DMS153 treated with DMSO at 0.1 percent for 48 hours (cell line): ENCODE results near the gene HSPA12B.

ENCODE experiments used
- DNase-seq: peaks from one replicate; lab custom pipeline; 2025; ENCODE audit not compliant: unreplicated experiment; lab: John Stamatoyannopoulos, UW

The HSPA12B gene

DNA sequence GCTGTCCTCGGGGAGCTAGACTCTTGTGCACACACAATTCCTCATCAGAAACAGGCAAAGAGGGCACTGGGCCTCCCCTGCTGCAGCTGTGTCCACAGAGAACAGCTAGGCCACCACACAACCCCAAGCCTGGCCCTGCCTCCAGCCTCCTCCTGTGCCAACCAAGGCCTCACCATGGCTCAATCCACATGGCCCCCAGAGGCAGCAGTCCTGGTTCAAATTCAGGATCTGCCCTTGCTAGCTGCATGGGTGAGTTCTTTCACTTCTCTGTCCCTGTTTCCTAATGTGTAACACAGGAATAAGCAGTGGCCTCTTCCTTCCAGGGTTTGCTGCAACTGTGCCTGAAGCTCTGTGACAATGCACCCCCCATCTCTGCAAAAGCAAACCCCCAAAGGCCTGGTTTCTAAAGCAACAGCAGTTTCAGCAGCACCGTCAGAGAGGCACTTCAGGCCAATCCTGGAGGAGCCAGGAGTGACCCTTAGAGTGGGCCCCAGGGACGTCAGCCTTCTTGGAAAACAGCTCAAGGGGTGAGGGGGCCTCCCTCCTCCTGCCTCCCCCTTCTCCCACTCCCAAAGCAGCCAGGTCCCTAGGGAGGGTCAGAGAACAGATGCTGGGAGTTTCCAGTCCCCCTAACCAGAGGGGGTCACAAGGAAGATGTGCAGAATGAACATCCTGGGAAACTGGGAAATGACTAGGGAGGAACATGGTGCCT lies 32.8 kb downstream of the HSPA12B start:
- DNase-seq, result no peak

DNA sequence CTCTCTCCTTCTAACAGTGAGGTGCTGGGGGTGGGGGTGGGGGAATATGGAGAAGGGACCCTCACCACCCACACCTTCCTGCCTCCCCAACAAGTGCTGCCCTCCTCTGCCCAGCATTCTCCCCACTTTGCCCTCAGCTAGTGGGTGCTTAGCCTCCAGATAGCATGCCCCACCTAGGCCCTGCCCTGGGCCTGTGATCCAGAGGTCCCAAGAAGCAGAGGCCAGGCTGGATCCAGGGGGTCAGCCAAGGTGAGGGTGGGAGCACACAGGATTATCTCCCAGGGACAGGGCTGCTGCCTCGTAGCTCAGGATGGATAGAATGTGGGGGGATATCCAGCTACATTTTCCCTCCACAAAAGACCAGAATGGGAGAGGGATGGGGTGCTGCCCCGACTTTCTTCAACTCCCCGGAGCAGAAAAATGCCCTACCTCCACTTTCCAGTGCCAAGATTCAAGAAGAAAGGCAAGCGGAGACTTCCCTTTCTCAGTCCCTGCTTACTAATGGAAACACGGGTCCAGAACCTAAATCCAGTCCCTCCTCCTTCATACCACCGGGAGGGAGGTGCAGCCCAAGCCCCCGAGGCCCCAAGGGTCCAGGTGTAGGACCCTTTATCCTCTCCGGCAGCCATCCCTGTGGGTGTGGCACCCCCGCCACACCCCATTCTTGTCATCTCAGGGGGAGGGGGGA lies 34.1 kb downstream of the HSPA12B start:
- DNase-seq, result no peak

DNA sequence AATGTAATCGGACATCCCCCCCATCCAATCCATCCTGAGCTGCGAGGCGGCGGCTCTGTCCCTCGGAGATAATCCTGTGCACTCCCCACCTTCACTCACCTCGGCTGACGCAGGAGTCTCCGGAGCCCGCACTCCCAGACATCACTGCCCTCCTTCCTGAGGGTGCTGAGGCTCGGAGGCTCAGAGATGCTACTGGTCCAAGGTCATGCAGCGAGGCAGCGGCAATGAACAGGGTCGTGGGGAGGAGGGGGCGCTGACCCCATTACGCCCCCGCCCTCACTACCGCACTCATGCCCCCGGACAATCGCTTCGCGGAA lies 34.6 kb downstream of the HSPA12B start:
- no peak for DNase-seq

DNA sequence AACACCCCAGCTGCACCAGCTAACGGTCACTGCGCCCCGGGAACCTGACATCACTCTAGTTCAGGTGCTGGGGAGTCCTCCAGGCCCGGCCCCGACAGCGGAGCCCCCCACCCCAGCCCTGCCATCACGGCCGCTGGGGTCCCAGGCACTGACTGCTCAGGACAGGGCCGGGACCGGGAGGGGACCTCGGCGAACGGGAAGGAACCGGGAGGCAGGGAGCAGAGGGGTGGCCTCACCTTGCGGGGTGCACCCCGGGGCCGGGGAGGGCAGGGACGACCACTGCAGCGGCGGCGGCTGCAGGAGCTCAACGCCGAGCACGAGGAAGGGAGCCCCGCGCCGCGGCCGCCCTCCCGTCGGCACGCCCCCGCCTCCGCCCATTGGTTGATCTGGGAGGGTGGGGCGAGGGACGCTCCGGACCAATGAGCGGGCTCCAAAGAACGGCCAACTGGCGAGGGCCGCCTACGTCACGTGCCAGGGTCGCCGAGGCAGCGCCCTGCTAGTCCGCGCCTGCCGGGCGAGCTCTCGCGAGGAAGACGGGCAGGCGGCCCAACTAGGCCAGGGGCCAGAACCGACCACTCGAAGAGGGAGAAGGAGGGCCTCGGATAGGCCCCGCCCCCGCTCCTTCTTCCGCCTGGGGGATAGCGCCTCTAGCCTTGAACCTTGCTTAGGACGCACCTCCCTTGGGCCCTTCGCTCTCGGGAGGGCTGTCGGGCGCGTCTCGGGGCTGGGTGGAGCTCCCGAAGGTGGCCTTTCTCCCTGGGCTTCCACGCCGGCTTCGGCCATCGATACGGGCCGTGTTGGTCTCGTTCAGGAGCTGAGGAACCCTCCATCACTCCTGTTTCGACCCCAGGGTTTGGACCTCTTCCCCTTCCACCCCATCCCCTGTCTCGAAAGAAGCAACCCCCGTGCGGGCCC lies 35.2 kb downstream of the HSPA12B start, which contains the start of gene ADISSP:
ADISSP (minus strand) TSS at position 327 of the 915 bp plus-strand sequence. CDS start 7,653 bp downstream, outside the sequence.
- DNase-seq, result peak; percentile 96

DNA sequence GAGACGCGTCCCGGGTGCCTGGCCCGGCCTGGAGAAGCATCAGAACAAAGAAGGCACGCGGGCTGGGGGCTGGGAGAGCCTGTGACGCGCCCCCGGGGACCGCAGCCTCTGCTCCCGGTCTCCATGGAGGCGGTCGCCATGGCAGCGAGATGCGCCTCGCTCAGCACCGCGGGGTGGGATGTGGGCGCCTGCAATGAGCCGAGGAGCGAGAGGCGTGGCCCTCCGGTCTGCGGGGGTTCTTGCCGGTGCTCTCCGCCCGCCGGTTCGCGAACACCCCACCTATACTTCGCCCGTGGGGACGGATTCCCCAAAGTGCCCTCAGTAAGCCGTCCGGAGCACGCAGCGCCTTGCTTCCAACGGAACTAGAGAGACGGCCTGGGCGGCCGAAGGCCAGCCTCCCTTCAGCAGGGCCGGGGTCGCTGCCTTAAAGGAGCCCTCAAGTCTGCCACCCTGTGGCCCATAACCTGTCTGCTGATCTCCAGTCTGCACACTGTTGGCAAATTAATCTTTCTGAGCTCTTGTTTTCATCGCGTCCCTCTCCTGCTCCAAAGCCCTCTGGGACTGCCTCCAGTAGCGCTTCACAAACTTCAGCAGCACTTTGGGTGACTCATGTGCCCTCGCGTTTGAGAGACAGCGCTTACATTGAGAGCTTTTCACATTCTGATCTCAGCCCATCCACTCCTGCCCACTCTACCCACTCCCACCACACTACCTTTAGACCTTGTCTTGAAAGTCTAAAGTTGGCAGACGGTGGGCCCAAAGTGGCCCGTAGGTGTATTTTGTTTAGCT lies 36.1 kb downstream of the HSPA12B start:
- peak; percentile 42 for DNase-seq

DNA sequence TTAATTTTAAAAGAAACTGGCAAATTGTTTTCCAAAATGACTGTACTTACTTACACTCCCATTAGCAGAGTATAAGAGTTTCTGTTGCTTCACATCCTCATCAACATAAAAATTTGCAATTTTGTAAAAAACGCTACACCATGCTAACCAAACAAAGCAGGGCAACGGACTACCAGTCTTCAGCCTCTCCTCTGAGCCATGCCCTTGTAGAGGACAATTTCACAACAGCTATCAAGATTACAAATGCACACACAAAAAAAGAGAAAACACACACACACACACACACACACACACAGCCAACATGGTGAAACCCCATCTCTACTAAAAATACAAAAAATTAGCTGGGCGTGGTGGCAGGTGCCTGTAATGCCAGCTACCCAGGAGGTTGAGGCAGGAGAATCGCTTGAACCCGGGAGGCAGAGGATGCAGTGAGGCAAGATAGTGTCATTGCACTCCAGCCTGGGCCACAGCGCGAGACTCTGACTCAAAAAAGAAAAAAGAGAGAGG lies 39.1 kb downstream of the HSPA12B start:
- no peak for DNase-seq

DNA sequence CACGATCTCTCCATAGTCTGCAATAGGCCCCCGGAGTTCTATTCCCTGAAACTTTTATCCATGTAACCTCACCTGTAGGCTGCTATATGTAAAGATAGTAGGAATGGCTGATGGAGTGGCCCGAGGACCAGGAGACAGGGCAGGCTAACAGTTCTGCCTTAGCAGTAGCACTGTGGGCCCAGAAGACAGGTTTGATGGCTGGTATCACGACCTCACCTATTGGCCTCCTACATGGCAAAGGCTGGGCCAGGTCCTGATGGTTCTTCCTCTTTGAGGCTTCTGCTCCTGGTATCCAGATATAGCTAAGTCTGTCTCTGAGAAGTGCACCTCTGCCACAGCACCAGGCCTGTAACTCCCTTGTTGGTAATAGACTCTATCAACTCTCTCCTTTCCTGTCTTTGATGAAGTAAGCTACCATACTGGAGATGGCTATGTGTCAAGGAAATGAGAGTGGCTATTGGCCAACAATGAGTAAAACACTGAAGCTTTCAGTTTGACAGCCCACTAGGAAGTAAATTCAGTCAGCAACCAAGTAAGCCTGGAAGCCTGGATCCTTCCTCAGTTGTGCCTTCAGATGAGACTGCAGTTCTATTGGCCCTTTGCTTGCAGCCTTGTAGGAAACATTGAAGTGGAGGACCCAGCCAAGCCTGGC lies 43.1 kb downstream of the HSPA12B start:
- DNase-seq, result no peak

DNA sequence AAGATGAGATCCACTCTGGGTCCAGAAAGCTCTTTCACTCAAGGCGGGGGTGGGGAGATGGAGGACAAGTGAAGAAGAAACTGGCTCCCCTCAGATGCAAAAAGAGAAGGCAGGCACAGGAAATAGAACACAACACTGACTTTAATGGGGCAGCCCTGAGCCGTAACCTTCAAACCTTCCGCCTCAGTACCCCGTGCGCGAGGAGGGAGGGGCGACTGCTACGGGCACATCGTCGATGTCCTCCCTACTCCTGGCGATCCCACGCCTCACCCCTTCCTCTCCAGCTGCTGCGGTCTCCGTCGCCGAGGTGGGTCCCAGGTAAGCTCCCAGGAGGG lies 44.9 kb downstream of the HSPA12B start:
- no peak for DNase-seq

DNA sequence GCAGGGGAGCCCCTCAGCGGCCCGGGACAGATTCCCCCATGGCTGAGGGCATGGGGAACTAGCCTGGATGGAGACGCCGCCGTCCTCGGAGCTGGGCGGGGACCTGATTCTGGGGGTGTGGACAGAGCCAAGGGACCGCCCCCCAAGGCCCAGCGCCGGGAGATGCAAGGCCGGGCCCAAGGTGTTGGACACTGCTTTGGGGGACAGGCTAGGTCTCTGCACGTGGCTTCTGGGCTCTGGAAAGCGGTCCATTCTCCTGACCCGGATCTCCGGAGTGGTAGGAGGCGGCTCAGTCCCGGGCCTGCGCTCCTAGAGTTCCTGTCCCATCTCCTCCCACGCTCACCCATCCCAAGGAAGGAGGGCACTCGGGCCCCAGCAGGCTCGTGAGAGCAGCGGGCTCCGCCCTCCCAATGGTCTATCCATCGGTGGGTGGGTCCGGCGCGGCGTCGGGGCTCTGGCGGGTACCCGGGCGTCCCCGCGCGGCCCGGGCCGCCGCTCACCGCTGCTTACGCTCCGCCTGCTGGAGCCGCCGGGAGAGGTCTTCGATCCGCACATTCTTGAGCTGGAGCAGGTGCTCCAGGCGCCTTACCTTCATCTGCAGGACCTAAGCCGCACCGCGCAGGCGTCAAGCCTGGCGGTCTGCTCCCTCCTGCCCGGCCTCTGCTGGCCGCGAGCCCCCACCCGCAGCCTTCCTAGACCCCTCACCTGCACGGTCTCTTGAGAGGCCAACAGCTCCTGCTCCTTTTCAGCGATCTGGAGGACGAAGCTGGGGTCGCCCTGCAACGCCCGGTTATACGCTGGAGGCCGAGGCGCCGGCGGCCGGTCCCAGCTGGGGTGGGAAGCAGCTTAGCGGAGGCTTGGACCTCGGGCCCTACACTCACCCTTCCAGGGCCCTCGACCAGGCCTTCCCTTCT lies 45.5 kb downstream of the HSPA12B start:
- DNase-seq, result no peak

DNA sequence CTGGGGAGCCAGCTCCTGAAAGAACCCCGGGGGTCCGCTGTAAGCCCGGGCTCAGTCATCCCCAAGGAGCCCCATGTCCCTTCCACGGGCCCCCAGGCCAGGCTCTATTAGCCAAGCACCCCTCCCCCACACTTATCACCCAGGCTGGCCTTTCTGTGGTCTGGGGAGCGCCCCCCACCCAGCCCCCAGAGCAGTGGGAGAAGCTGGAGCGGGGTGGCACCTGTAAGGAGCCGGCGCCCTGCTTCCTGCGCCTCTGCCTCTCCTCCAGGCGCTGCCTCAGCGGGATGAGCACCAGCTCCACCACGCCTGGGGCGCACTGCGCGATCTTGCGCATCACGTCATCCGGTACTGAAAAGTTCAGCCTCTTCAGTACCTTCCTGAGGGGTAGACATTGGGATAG lies 46.5 kb downstream of the HSPA12B start:
- DNase-seq, result no peak

DNA sequence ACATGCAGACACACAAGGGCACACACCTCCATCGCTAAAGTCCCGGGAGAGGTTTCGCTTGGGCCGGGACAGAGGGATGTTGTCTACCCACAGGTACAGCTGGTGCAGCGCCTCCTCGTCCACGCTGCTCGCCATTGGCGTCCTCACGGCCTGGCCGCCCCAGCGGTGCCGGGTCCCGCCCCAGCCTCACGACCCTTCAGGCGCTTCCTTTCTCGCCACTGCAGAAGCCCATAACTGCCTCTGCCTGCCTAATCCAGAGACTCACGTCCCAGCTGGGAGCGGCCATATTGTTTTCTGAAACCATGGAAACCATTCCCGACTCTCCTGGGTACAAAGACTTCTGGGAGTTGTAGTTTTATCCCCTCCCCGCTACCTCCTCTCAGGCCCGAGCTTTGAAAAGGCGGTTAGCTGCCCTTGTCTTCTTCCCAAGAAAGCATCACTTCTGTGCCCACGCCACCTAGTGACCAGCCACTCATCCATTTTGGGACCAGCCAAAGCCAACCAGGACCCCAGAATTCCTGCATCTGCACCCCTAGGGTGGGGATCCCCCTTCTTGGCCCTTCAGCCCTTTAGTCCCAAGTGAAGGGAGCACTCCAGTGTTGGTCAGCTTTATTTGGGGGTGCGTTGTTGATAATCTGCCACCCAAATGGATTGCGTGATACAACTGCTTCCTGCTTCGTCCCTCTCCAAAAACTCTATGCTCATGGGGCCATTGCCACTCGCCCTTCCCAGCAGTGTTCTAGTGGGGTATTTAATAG lies 48.8 kb downstream of the HSPA12B start, which contains the start of gene SPEF1:
SPEF1 (minus strand) TSS at position 296 of the 758 bp plus-strand sequence; CDS start at position 135, 161 bp downstream.
- DNase-seq, result peak; percentile 72

DNA sequence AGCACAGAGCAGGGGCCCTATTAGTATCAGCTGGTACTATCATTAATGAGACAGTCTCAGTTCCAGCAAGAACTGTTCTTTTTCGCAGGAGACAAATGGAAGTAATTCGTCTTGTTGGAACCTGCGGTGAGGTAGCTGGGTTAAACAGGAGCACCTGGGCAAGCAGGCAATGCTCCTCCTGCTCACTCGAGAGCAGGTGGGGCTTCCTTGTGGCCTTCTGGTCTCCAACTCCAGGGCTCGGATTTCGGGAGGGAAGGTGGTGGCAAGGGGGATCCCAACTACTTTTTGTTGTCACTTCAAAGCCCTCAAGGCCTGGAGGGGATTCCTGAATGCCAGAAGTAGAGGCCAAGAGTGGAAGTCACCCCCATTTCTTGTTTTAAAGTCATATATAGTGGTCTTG lies 50.1 kb downstream of the HSPA12B start:
- no peak for DNase-seq

DNA sequence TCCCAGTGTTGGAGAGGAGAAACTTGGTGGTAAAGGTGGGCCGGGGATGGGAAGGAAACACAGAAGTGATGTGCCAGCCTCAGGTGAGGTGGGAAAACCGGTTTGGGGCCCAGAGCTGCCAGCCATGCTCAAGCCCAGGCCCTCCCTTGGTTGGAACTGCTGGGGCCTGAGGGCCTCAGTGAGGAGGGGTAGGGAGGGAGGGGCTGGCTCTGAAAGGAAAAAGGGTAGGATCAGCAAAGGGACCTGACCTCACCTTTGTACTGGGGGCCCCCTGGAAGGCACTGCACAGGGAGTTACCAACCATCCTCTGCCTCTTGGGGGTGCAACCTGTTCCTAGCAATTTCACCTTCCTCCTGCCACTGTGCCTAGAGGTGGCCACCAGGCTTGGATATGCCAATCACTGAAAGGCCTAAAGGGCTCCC lies 50.6 kb downstream of the HSPA12B start:
- no peak for DNase-seq

DNA sequence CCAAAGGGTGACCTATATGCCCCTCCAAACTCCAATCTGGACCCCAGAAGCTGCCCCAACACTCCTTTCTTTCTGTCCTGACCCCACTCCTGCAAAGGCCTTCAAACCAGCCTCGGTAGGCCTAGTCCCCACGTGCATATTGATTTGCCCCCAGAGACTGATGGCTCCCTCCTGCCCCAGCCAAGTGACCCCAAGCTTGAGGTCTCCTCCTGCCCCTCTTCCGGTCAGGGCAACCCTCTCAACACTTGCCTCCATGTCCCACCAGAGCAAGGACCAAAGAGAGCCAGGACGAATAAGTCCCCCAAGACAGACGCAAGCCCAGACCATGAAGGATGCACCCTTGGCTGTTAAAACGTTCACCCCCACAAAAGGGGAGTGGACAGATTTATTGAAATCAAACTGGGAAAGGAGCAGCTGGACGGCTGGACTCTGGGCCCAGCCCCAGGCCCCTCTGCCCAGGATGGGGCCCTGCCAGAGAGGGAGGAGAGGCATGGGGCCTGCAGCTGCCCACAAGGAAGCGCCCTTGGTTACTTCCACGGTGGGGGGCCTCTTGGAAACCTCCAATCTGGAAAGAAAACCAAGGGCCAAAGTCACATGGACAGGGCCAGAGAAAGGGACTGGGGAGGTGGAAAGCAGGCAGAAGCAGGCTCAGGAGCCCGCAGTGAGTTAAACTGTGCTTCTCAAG lies 51.2 kb downstream of the HSPA12B start:
- DNase-seq, result no peak

DNA sequence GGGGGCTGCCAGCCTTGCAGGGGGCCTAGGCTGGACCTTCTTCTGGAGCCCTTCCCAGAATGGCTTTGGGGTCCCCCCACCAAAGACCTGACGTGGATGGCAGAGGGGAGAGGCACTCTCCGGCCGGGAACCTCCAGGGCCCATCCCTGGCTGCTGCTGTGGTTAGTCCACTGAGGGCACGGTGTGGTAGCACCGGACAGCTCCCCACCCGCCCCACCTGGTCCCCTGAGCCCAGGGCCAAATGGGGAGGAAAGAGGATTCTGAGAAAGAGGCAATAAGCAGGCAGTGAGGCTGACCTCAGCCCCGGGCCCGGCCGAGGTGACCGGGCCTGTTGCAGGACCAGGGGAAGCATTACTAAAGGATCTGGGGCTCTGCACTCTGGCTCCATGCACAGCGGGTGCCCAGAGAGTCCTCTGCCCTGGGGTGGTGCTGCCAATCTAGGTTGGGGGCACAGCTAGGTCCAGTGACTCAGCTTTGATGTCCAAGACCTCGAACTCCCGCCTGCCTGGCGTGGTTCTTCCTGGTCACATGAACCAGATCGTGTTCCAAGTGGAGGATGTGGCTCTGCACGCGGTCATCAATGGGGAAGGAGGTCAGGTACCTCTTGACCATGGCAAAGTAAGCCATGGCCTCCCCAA lies 51.9 kb downstream of the HSPA12B start:
- DNase-seq, result no peak

DNA sequence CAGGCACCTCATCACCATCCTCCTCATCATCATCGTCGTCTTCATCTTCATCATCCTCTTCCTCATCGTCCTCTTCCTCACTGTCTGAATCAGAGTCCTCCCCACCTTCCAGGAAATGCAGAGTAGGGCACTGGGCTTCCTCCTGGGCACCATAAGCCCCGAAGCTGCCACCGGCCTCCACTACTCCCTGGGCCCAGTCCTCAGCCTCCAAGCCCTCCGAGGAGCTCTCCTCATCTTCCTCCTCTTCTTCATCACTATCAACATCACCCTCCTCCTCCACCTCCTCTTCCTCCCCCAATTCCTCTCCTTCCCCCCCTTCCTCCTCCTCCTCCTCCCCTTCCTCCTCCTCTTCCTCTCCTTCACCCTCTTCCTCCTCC lies 52.4 kb downstream of the HSPA12B start:
- no peak for DNase-seq
